ENCODE measurements around the gene SLC10A3. TPM values are rescaled to one million over a fixed set of nuclear protein-coding genes. Genes with fewer than 3 reads are reported as not detected.

Gene SLC10A3
- total and polyA plus RNA-seq, 2 experiments from 2014 or later, result 29.9 to 31.1 TPM

DNA sequence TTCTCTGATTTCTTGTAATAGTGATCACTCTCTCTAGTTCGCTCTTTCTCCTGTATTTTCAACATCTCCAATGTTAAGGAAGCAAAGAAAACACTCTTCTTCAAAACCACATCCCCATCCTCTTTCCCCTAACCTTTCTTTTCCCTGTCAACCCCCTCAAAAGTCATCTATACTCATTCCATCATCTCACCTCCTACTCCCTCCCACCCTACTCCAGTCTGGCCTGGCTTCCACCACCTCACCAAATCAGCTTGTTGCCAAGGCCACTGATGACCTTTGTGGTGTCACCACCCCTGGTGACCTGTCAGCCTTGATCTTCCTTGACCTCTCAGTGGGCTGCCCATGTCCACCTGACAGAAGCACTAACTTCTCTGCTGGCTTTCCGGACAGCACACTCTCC lies 23.3 kb upstream of the SLC10A3 start:
- TF ChIP-seq, protein P1, sequence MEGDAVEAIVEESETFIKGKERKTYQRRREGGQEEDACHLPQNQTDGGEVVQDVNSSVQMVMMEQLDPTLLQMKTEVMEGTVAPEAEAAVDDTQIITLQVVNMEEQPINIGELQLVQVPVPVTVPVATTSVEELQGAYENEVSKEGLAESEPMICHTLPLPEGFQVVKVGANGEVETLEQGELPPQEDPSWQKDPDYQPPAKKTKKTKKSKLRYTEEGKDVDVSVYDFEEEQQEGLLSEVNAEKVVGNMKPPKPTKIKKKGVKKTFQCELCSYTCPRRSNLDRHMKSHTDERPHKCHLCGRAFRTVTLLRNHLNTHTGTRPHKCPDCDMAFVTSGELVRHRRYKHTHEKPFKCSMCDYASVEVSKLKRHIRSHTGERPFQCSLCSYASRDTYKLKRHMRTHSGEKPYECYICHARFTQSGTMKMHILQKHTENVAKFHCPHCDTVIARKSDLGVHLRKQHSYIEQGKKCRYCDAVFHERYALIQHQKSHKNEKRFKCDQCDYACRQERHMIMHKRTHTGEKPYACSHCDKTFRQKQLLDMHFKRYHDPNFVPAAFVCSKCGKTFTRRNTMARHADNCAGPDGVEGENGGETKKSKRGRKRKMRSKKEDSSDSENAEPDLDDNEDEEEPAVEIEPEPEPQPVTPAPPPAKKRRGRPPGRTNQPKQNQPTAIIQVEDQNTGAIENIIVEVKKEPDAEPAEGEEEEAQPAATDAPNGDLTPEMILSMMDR (IDR thresholded peaks at IDR 0.05; ENCODE audit: low read depth, low read length), result no peak
- Histone ChIP-seq H3K27ac (no peak overlapping the region), H3K36me3 (no peaks in the 10 kb centered on the region), H3K4me3 (no peak overlapping the region), H3K9me3 (ENCODE audit: low read depth) (no peaks in the 10 kb centered on the region), H3K4me1 (ENCODE audit: low read depth) (peaks cover 32% of the 10 kb centered on the region), H3K27me3 (no peaks in the 10 kb centered on the region)
- DNase-seq (ENCODE audit: low read depth in 1 of 2, low spot score in 1 of 2), result no peak

DNA sequence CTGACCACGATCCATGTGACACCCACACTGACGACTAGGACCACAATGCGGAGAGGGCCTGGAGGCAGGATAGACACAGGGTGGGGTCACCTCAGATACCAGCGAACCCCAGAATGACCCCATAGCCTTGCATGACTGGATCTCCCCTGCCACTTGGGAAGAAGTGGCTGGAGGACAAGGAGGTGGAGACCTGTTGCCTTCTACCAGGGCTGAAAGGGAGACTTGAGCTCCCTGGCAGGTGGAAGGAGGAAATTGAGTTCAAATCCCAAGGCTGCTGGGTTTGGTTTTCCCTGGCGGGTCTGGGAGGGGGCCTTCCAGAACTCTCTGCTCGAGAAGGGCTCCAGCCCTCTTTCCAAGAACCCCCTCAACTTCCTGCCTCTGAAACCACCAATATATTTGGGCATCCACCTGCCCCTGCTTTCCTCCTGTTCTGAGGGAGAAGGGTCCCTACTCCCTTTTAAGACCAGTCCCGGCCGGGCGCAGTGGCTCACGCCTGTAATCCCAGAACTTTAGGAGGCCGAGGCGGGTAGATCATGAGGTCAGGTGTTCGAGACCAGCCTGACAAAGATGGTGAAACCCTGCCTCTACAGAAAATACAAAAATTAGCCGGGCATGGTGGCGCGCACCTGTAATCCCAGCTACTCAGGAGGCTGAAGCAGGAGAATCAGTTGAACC lies 22.6 kb upstream of the SLC10A3 start:
- no peaks in the 10 kb centered on the region for H3K27me3 ChIP-seq
- H3K27ac ChIP-seq, result peak overlapping the region; percentile 75
- TF ChIP-seq, protein P1 (IDR thresholded peaks at IDR 0.05; ENCODE audit: low read depth, low read length), result no peak
- H3K36me3 ChIP-seq, result no peaks in the 10 kb centered on the region
- no peak for DNase-seq (ENCODE audit: low read depth in 1 of 2, low spot score in 1 of 2)
- peaks cover 25% of the 10 kb centered on the region for H3K4me1 ChIP-seq (ENCODE audit: low read depth)
- H3K9me3 ChIP-seq (ENCODE audit: low read depth), result no peaks in the 10 kb centered on the region
- no peak overlapping the region for H3K4me3 ChIP-seq

DNA sequence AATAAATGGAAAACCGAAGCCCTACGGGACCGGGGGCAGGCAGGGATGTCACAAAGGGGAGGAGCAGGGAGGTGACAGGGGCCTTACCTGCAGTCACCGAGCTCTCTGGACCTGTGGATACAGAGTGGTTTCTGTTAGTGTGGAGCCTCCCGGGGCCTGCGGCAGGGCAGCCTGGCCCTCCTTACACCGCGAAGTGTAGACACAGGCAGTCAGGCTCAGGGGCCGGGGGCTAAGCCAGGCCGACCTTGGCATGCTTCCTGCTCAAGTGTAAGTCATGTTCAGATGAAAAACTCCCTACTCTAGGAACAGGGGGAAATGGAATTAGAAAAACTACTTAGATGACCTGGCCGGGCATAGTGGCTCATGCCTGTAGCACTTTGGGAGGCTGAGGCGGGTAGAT lies 21.3 kb upstream of the SLC10A3 start:
- H3K27me3 ChIP-seq, result no peaks in the 10 kb centered on the region
- no peaks in the 10 kb centered on the region for H3K36me3 ChIP-seq
- H3K9me3 ChIP-seq (ENCODE audit: low read depth), result no peaks in the 10 kb centered on the region
- no peak for DNase-seq (ENCODE audit: low read depth in 1 of 2, low spot score in 1 of 2)
- peak overlapping the region; percentile 87 for H3K27ac ChIP-seq
- TF ChIP-seq, protein P1 (IDR thresholded peaks at IDR 0.05; ENCODE audit: low read depth, low read length), result no peak
- H3K4me3 ChIP-seq, result no peak overlapping the region
- peaks cover 14% of the 10 kb centered on the region for H3K4me1 ChIP-seq (ENCODE audit: low read depth)

DNA sequence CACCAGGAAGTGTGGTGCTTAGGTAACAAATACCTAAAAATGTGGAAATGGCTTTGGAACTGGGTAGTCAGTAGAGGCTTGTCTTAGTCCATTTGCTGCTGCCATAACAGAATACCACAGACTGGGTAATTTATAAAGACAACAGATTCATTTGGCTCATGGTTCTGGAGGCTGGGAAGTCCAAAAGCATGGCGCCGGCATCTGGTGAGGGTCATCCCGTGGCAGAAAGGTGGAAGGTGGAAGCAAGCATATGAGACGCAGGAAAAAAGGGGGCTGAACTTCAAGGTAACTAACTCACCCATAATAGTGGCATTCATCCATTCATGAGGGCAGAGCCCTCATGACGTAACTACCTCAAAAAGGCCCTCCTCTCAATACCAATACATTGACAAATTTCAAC lies 19.0 kb upstream of the SLC10A3 start:
- Histone ChIP-seq H3K27me3 (no peaks in the 10 kb centered on the region), H3K4me3 (no peak overlapping the region), H3K27ac (no peak overlapping the region), H3K9me3 (ENCODE audit: low read depth) (no peaks in the 10 kb centered on the region), H3K4me1 (ENCODE audit: low read depth) (peaks cover 14% of the 10 kb centered on the region), H3K36me3 (no peaks in the 10 kb centered on the region)
- DNase-seq (ENCODE audit: low read depth in 1 of 2, low spot score in 1 of 2), result no peak
- TF ChIP-seq, protein P1 (IDR thresholded peaks at IDR 0.05; ENCODE audit: low read depth, low read length), result no peak

DNA sequence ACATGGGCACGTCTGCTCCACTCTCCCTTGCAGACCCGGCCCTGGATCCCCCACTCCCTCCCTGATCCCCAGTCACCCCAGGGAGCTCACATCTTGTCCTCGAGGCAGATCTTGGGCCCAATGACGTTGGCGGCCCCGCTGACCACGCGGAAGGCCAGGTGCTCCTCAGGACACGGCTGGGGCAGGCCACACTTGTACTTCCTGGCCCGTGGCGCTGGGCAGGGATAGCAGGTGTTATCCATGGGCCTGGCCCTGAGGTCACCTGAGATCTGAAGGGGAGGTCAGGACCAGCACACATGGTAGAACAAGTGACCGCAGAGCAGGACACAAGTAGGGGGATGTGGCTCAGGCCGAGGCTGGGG lies 17.9 kb upstream of the SLC10A3 start:
- no peak overlapping the region for H3K4me3 ChIP-seq
- peaks cover 14% of the 10 kb centered on the region for H3K4me1 ChIP-seq (ENCODE audit: low read depth)
- H3K9me3 ChIP-seq (ENCODE audit: low read depth), result no peaks in the 10 kb centered on the region
- TF ChIP-seq, protein P1 (IDR thresholded peaks at IDR 0.05; ENCODE audit: low read depth, low read length), result no peak
- no peak for DNase-seq (ENCODE audit: low read depth in 1 of 2, low spot score in 1 of 2)
- no peaks in the 10 kb centered on the region for H3K27me3 ChIP-seq
- no peaks in the 10 kb centered on the region for H3K36me3 ChIP-seq
- no peak overlapping the region for H3K27ac ChIP-seq

All from cardiac muscle cell (in vitro differentiated cells and primary cell).